ENCODE data around the gene GAS2. TPM values are rescaled to one million over a fixed set of nuclear protein-coding genes. Genes with fewer than 3 reads are reported as not detected.
A peak's percentile ranks its signal among the peaks of the same experiment; 100 is the strongest.

GAS2 gene
- total RNA-seq, 1 experiment from 2014 or later: 2.8 TPM

- BruUV-seq (replicated peaks): no TSS peak
- POLR2A ChIA-PET (ENCODE audit: unreplicated experiment): no interaction called here
- H2AFZ ChIP-seq: peak within 1 kb of the TSS; percentile 99
These were observed 40.7 kb upstream of the GAS2 start, which contains the start of gene FANCF for GRCh38 chr11:22625448-22626287. Gene FANCF (minus strand): TSS chr11:22625823. CDS start chr11:22625810, 13 bp downstream.

GRCh38 chr11:22626573-22627239 lies 39.7 kb upstream of the GAS2 start:
- CTCF ChIA-PET: no interaction called here
- H3K4me2 ChIP-seq: peak overlapping the region; percentile 92
- H3F3A ChIP-seq (ENCODE audit: insufficient read depth, low read depth): peaks cover 12% of the 10 kb centered on the region; the same call in 1 of the 2 replicates
- peaks cover 15% of the 10 kb centered on the region; the same call in 1 of the 2 replicates for H3K4me1 ChIP-seq (replicated peaks; ENCODE audit: insufficient read depth)
- intact Hi-C loops (cut with micrococcal nuclease; ENCODE audit: unreplicated experiment): loop anchor here (5.0 kb wide), 1 partner anchor 161 kb away; no protein-coding TSS in a partner anchor
- peaks cover 16% of the 10 kb centered on the region for H3K79me2 ChIP-seq (ENCODE audit: low read depth)
- POLR2A ChIA-PET (ENCODE audit: unreplicated experiment): no interaction called here
- no peaks in the 10 kb centered on the region for H3K9me3 ChIP-seq (ENCODE audit: insufficient read depth, low read depth)
- H3K36me3 ChIP-seq (ENCODE audit: low read depth): no peaks in the 10 kb centered on the region; the same call in 1 of the 2 replicates
- H2AFZ ChIP-seq: peak overlapping the region; percentile 99; the same call in 1 of the 2 replicates
- no peak for DNase-seq
- TF ChIP-seq EZH2 (IDR thresholded peaks at IDR 0.05; ENCODE audit: low read depth) (no peak), CTCF (conservative IDR thresholded peaks at IDR 0.05) (no peak)
- H3K27me3 ChIP-seq (ENCODE audit: insufficient read depth, low read depth): no peaks in the 10 kb centered on the region
- H3K27ac ChIP-seq: no peak overlapping the region
- peak overlapping the region; percentile 85 for H3K4me3 ChIP-seq
- no TSS peak for BruUV-seq (replicated peaks)
- no peaks in the 10 kb centered on the region; the same call in 1 of the 2 replicates for H4K20me1 ChIP-seq (ENCODE audit: insufficient read depth)
- H3K9me2 ChIP-seq (ENCODE audit: insufficient read depth): no peaks in the 10 kb centered on the region; the same call in 1 of the 2 replicates

More at GRCh38 chr11:22625448-22626287, 40.7 kb upstream of the GAS2 start, which contains the start of gene FANCF:
- intact Hi-C loops (cut with micrococcal nuclease; ENCODE audit: unreplicated experiment): loop anchor here (5.0 kb wide), 1 partner anchor 162 kb away; no protein-coding TSS in a partner anchor
- Histone ChIP-seq H3K27me3 (ENCODE audit: insufficient read depth, low read depth) (no peaks in the 10 kb centered on the region), H3K9me2 (ENCODE audit: insufficient read depth) (no peaks in the 10 kb centered on the region; the same call in 1 of the 2 replicates), H3F3A (ENCODE audit: insufficient read depth, low read depth) (peaks cover 12% of the 10 kb centered on the region; the same call in 1 of the 2 replicates), H3K9me3 (ENCODE audit: insufficient read depth, low read depth) (no peaks in the 10 kb centered on the region), H3K4me1 (replicated peaks; ENCODE audit: insufficient read depth) (peaks cover 15% of the 10 kb centered on the region; the same call in 1 of the 2 replicates), H4K20me1 (ENCODE audit: insufficient read depth) (no peaks in the 10 kb centered on the region; the same call in 1 of the 2 replicates), H3K27ac (peak within 1 kb of the TSS; percentile 77), H3K4me3 (peak within 1 kb of the TSS; percentile 85), H3K79me2 (ENCODE audit: low read depth) (peaks cover 16% of the 10 kb centered on the region), H3K36me3 (ENCODE audit: low read depth) (no peaks in the 10 kb centered on the region; the same call in 1 of the 2 replicates), H3K4me2 (peak within 1 kb of the TSS; percentile 92)
- CTCF ChIA-PET: no interaction called here
- DNase-seq: peak; percentile 93
- no peak for TF ChIP-seq CTCF (conservative IDR thresholded peaks at IDR 0.05)
- no peak for TF ChIP-seq EZH2 (IDR thresholded peaks at IDR 0.05; ENCODE audit: low read depth)

- DNase-seq: no peak
These were observed 39.0 kb upstream of the GAS2 start for GRCh38 chr11:22627421-22627820.

More at GRCh38 chr11:22627421-22627820, 39.0 kb upstream of the GAS2 start:
- intact Hi-C loops (cut with micrococcal nuclease; ENCODE audit: unreplicated experiment): loop anchor here (5.0 kb wide), 1 partner anchor 160 kb away; no protein-coding TSS in a partner anchor
- Histone ChIP-seq H3K27me3 (ENCODE audit: insufficient read depth, low read depth) (no peaks in the 10 kb centered on the region), H4K20me1 (ENCODE audit: insufficient read depth) (no peaks in the 10 kb centered on the region; the same call in 1 of the 2 replicates), H3F3A (ENCODE audit: insufficient read depth, low read depth) (peaks cover 12% of the 10 kb centered on the region; the same call in 1 of the 2 replicates), H3K9me2 (ENCODE audit: insufficient read depth) (no peaks in the 10 kb centered on the region; the same call in 1 of the 2 replicates), H3K36me3 (ENCODE audit: low read depth) (no peaks in the 10 kb centered on the region; the same call in 1 of the 2 replicates), H3K4me3 (no peak overlapping the region), H3K79me2 (ENCODE audit: low read depth) (peaks cover 16% of the 10 kb centered on the region), H3K4me1 (replicated peaks; ENCODE audit: insufficient read depth) (peaks cover 15% of the 10 kb centered on the region; the same call in 1 of the 2 replicates), H3K9me3 (ENCODE audit: insufficient read depth, low read depth) (no peaks in the 10 kb centered on the region), H3K4me2 (no peak overlapping the region), H2AFZ (no peak overlapping the region), H3K27ac (no peak overlapping the region)
- no TSS peak for BruUV-seq (replicated peaks)
- CTCF ChIA-PET: interaction anchor here (0.7 kb wide), 1 partner anchor 38 kb away, joined by 3 read pairs; no protein-coding TSS in a partner anchor
- TF ChIP-seq CTCF (conservative IDR thresholded peaks at IDR 0.05): no peak
- TF ChIP-seq EZH2 (IDR thresholded peaks at IDR 0.05; ENCODE audit: low read depth): no peak
- POLR2A ChIA-PET (ENCODE audit: unreplicated experiment): no interaction called here

Data from PC-9 (cell line).